HG03159 (cell line): Measurements from ENCODE around the gene COL4A1.
"Not testable (repeated sequence)": the region's sequence is repeated elsewhere in the genome, so short reads cannot be mapped to it uniquely, and the experiment has no call there.

ENCODE experiments used
- ATAC-seq: cut with Tn5 transposase; IDR thresholded peaks from one replicate; pipeline ENCODE4 v1.9.1; 2021; ENCODE audit warnings: mild to moderate bottlenecking, moderate library complexity; ENCODE audit not compliant: unreplicated experiment

COL4A1 gene

DNA sequence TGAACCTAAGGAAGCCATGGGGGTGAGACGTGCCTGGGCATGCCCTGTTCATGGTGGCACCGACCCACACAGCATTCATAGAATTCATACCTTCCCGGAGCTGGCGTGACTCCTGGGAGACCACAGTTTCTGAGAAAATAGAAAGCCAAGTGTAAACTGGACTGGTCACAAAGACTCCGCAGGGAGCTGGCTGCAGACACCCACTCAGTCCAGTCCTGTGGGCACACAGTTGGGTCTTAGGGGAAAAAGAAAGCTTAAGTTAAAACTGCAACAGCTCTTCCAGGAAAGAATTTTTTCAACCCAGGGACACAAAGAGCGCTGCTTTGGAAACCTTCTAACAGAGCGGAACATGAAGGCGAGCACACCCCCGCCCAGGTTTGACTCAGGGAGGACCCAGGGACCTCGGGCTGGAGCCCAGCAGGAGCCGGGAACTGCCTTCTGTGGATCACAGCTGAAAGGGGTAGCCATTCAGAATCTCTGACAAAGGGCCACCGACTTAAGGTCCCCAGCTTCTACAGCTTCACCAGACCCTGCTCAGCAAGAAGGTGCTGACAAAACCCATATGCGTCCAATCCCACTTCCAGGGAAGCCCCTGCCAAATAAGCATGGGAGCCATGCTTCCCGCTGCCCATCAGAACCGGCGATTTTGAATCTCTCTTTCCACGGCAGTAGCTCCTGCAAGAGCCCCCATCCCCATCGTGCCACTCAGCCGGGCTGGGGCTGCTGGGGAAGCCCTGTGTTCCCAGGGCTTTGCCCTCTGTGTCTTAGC, 183.7 kb downstream of the COL4A1 start:
- no peak for ATAC-seq

- ATAC-seq, result no peak
Measured at GRCh38 chr13:110121422-110122083, 185.4 kb downstream of the COL4A1 start.

- no peak for ATAC-seq
Measured at GRCh38 chr13:110119935-110120905, 186.7 kb downstream of the COL4A1 start.

DNA sequence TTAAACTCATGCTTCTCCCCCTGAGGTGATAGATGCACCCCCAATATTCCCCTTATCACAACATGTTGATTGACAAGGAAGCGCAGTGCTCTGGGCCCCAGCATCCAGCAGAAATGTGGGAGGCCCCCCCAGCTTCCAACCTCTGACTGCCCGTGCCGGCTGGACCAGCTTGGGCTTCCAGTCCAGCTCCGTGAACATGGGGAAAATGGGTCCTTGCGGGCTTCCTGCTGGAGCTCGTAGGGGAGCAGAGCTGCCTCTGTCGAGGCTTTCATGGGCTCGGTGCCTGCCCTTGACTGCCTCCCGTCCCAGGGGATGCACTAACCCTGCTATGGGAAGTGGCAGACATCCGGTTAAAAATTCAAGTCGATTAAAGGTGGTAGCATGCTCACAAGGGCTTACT, 188.9 kb downstream of the COL4A1 start:
- no peak for ATAC-seq

DNA sequence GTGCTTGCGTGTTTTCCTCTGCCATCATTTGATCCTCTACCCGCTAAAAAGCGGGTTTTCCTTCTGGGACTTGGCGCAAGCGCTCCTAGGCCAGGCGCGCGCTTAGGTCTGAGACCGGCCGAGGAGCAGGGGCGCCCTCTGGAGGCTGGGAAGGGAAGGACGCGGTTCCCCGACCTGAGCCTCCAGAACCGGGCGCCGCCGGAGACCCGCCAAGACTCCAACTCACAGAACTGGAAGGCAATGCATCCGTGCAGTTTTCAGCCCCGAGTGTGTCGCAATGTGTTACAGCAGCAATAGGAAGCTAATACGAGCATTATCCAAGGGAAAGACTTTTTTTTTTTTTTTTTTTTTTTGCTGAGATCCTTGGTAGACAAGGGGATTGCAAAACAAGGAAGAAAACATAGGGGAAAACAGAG, 190.9 kb downstream of the COL4A1 start:
- peak; percentile 77 for ATAC-seq

DNA sequence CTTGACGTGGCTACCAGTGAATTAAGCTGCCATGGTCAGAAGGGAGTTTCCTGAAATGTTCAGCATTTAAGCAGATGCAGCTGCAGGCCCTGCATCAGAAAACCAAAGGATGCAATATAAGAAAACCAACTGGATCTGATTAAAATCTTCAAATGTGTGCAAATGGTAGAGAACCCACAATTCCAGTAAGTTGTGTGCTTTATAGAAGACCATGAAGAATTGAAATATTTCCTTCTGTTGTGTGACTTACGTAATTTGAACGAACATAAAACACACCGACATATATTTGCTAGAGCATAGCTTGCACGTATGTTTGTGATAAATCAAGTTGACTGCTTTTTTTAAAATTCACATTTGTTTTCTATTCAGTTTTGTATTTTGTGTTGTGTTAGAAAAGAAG, 191.4 kb downstream of the COL4A1 start:
- ATAC-seq, result no peak

GRCh38 chr13:110114316-110114715, 192.6 kb downstream of the COL4A1 start:
- no peak for ATAC-seq

DNA sequence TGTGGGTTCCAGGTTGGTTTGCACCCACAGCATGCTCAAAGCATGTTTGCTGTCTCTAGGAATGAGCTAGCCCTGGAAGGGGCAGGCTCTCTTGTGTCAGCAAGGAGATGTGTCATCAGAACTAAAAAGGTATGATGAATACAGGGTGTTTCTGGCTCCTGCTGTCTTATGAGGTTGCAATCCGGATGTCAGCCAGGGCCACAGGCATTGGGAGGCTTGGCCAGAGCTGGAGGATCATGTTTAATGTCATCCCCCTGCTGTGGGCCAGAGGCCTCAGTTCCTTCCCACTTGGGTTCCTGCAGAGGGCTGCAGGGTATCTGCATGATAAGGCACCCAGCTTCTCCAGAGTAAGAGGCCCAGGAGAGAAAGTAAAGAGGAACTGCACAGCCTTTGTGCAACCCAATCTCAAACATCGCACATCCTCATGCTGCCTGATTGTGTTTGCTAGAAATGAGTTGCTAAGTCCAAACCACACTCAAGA, 193.6 kb downstream of the COL4A1 start:
- no peak for ATAC-seq

- not testable (repeated sequence) for ATAC-seq
Measured at GRCh38 chr13:110112379-110112778, 194.6 kb downstream of the COL4A1 start.

GRCh38 chr13:110110783-110111182, 196.2 kb downstream of the COL4A1 start:
- no peak for ATAC-seq

GRCh38 chr13:110109910-110110309, 197.0 kb downstream of the COL4A1 start:
- ATAC-seq, result no peak

GRCh38 chr13:110109140-110109783, 197.7 kb downstream of the COL4A1 start:
- ATAC-seq, result no peak

- no peak for ATAC-seq
Measured at GRCh38 chr13:110108348-110109139, 198.4 kb downstream of the COL4A1 start.

- no peak for ATAC-seq
Measured at GRCh38 chr13:110107568-110108347, 199.2 kb downstream of the COL4A1 start.

DNA sequence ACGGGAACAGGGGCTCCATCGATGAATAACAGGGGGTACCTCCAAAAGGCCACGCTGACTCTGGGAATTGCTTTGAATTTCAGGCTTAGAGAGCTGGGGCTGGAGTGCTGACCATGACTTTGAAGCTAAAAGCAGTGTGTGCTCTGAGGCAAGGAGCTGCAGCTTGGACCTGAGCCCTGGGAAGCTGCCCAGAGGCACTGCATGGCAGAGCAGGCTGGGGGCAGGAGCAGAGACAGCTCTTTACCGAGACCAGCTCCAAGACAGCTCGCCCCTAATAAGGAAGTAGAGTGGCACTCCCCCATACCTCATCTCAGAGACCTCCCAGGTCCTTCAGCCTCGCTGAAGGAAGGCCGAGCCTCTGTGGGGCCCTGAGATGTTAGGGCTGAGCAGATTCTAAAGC, 200.2 kb downstream of the COL4A1 start:
- no peak for ATAC-seq

DNA sequence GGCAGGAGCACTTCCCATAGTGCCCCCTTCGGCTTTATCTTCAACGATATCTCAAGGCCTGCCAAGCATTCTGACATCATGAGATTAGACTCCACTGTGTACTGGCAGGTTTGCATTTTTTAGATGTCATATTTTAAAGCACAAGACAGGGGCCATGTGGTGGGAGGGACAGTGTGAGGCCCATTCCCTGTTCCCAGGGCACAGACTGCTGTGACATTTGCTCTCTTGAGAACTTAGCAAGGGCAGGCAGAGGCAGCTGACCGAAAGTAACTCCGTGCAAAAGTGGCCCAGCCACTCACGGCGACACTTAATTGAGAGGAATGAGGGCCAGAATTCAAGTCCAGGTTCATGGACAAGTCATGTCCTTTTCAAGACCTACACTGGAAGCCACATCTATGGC, 201.8 kb downstream of the COL4A1 start:
- ATAC-seq, result no peak

DNA sequence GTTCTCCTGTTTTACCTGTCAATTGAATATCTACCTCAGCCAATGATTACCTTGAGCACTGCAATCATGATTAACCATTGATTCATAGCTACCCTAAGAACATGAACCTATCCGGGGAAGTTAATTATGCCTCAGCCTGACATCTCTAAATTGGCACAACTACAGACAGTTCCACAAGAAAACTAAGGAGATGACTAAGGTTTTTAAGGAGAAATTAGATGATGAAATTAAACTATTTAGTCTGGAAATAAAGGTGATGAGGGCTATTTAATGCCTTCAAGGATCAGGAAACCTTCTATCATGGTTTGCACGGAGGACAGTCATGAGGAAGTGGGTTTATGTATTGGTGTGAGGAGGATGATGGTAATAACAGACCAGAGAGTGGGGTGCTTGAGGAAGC, 203.4 kb downstream of the COL4A1 start:
- no peak for ATAC-seq

- ATAC-seq, result no peak
Measured at GRCh38 chr13:110103026-110103425, 203.9 kb downstream of the COL4A1 start.

DNA sequence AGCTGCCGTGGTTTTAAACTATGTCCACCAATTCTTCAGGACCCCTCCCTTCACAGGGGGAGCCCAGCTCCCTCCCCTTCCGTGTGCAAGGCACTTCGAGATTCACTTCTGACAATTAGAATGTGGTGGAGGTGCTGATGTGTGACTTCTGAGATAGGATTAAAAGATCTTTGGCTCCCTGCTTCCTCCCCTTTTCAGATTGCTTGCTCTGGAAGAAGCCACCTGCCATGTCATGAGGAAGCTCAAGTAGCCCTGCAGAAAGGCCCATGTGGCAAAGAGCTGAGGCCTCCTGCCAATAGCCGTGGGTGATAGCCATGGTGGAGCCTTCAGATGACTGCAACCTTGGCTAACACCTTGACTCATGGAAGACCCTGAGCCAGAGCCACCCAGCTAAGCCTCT, 204.9 kb downstream of the COL4A1 start:
- ATAC-seq, result no peak
